AG04450 (cell line): ENCODE measurements around the gene ACAN. TPM values are rescaled to one million over a fixed set of nuclear protein-coding genes. Genes with fewer than 3 reads are reported as not detected.

Experiments used
- CTCF ChIA-PET: fragments of 300-600, 350-600 bp; formaldehyde crosslinking; extraction: SDS; loops from one replicate; lab custom pipeline; 2022; ENCODE audit warnings: antibody characterized with exemption, inconsistent platforms; lab: Charles Lee
- POLR2A ChIA-PET: fragments of 350-600 bp; formaldehyde crosslinking; extraction: SDS; loops from one replicate; lab custom pipeline; 2021; ENCODE audit warnings: antibody characterized with exemption, inconsistent platforms; lab: Yijun Ruan, JAX
- DNase-seq: peaks from one replicate; pipeline ENCODE4 v3.0.0-alpha.2; 2011; ENCODE audit warnings: low read depth, low spot score
- H3K27ac ChIP-seq: one replicate; pipeline ENCODE4 v1.5.1; 2012; ENCODE audit warnings: low read depth, low read length, control low read depth
- H3K27me3 ChIP-seq: one replicate; pipeline ENCODE4 v1.6.0; 2012; ENCODE audit warnings: low read length; ENCODE audit not compliant: control insufficient read depth, insufficient read depth
- H3K4me3 ChIP-seq: 2 replicates; pipeline ENCODE4 v1.5.1; 2011; ENCODE audit warnings: mild to moderate bottlenecking, low read depth, low read length, control low read depth
- H3K9me3 ChIP-seq: 2 replicates; pipeline ENCODE4 v1.5.1; 2012; ENCODE audit warnings: low read length; ENCODE audit not compliant: control insufficient read depth, insufficient read depth
- polyA plus RNA-seq: library from polyadenylated mRNA; depleted of rRNA; stranded (reverse); fragments of >200 nt; gene quantifications from 2 replicates; pipeline ENCODE4 v1.2.3, GENCODE V29; 2011
- TF ChIP-seq, protein P1 (sequence below): IDR thresholded peaks from 2 replicates; pipeline ENCODE4 v1.5.1; 2011; ENCODE audit warnings: low read depth, low read length, control low read depth, inconsistent platforms

Gene ACAN
- polyA plus RNA-seq, 1 experiment = 0.20 TPM

DNA sequence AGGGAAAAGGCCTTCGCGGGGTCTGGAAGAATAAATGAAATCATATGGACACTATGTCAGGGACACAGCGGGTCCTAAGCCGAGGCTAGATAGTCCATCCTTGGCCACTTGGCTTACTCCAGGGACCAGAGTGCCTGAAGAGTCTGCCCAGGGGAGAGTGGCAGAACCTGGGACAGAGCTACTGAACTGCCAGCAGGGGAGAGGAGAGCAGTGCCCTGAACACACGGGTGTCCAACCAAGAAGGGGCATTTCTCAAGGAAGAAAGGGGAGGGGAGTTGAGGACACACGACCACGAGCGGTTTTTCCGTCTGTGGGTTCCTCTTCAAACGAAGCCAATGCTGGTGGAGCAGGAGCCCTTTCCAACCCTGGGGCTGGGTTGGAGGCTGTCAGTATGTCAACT, 1.0 kb downstream of the ACAN start:
- no peak for DNase-seq
- peaks cover 47% of the 10 kb centered on the region for H3K27me3 ChIP-seq
- no peak overlapping the region for H3K4me3 ChIP-seq
- TF ChIP-seq, protein P1, sequence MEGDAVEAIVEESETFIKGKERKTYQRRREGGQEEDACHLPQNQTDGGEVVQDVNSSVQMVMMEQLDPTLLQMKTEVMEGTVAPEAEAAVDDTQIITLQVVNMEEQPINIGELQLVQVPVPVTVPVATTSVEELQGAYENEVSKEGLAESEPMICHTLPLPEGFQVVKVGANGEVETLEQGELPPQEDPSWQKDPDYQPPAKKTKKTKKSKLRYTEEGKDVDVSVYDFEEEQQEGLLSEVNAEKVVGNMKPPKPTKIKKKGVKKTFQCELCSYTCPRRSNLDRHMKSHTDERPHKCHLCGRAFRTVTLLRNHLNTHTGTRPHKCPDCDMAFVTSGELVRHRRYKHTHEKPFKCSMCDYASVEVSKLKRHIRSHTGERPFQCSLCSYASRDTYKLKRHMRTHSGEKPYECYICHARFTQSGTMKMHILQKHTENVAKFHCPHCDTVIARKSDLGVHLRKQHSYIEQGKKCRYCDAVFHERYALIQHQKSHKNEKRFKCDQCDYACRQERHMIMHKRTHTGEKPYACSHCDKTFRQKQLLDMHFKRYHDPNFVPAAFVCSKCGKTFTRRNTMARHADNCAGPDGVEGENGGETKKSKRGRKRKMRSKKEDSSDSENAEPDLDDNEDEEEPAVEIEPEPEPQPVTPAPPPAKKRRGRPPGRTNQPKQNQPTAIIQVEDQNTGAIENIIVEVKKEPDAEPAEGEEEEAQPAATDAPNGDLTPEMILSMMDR = no peak
- ChIA-PET CTCF (no interaction called here), POLR2A (no interaction called here)
- H3K27ac ChIP-seq = no peak overlapping the region
- no peaks in the 10 kb centered on the region for H3K9me3 ChIP-seq

DNA sequence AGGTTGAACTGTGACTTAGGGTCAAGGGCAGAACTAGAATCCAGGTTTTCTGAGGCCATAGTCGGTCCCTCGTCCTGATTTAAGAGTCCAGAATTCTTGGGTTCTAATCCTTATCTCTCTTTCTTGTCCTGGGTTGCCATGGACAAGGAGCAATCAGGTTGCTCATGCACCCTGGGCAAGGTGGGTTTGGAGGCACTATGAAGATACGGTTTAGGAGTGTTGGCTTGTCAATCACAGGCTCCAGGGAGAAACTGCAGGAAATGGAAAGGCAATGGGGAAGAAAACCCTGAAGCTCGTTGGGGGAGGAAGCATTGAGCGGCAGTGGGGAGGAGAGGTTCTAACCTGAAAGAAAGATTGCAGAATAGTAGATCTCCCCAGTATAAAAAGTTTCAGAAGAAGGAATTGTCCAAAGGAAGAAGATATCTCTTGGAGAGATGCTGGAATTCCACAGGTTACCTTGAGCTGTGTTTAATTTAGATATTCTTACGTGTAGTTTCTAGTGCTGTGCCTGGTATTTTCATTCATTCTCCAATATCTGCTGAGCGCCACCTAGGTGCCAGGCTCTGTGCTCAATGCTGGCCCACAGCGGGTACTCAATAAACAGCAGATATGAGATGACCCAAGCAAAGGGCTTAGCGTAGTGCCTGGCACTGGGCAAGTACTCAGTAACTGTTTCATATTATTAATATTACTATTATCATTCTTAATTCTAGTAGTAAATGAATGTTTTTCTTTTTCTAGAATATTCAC, 2.0 kb downstream of the ACAN start:
- DNase-seq = no peak
- ChIA-PET CTCF (interaction anchor here (0.9 kb wide), 1 partner anchor 181 kb away, joined by 3 read pairs; no protein-coding TSS in a partner anchor), POLR2A (no interaction called here)
- H3K27ac ChIP-seq = no peak overlapping the region
- H3K9me3 ChIP-seq = no peaks in the 10 kb centered on the region
- no peak overlapping the region for H3K4me3 ChIP-seq
- TF ChIP-seq, protein P1 = no peak
- H3K27me3 ChIP-seq = peaks cover 47% of the 10 kb centered on the region

DNA sequence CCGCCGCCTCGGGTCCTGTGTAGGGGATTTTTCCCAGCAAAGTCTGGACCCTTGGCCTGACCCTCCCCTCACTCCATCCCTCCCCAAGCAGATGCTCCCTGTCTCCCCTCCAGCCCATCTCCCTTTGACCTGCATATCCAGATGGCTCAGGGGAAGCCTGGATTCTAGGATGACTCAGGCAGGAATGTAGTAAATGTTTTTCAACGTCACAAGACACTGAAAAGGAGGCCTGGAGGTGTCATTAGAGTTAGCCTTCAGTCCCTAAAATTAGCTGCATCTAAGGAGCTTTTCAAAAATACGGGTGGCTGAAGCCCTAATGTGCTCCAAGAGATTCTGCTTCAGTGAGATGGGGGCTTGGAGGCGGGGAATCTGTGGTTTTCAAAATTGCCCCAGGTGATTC, 7.2 kb downstream of the ACAN start:
- DNase-seq = no peak
- H3K9me3 ChIP-seq = no peaks in the 10 kb centered on the region
- ChIA-PET POLR2A (no interaction called here), CTCF (no interaction called here)
- no peak overlapping the region for H3K4me3 ChIP-seq
- peaks cover 10% of the 10 kb centered on the region for H3K27me3 ChIP-seq
- TF ChIP-seq, protein P1 = no peak
- no peak overlapping the region for H3K27ac ChIP-seq

DNA sequence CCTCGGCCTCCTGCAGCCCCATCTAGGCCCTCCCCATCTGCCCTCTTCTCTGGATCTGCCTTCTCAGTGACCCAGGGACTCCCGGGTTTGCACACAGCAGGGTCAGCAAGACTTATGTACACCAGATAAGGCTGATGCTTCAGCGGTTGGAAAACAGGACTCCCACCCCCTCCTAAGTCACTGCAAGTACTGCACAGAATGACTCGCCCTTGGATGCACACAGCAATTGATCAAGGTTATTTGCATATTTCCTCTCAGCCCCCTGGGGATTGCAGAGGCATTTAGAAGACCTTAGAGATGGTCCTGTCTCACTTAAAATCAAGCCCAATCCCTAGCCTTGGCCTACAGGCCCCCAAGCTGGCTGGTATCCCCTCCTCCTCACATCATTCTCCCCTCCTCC, 8.9 kb downstream of the ACAN start:
- Histone ChIP-seq H3K9me3 (no peaks in the 10 kb centered on the region), H3K4me3 (no peak overlapping the region), H3K27me3 (peaks cover 7% of the 10 kb centered on the region), H3K27ac (no peak overlapping the region)
- no peak for DNase-seq
- TF ChIP-seq, protein P1 = no peak
- ChIA-PET POLR2A (no interaction called here), CTCF (interaction anchor here (1.1 kb wide), 1 partner anchor 188 kb away, joined by 3 read pairs; no protein-coding TSS in a partner anchor)

DNA sequence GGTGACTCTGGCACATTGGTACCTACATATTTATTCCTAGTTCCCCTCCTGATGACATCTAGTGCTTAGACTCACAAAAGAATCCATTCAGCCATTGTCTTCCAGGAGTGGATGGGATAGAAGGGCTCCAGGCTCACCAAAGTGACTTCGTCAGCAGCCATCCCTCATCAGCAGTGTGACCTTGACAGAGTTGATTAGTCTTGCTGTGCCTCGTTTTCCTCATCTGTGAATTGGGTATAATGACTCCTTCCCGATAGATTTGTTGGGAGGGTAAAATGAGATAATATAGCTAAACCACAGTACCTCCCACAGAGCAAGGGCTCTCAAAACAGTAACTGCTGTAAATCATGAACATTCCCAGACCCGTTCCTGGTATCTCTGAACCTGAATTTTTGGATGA, 10.7 kb downstream of the ACAN start:
- Histone ChIP-seq H3K27ac (no peak overlapping the region), H3K4me3 (no peak overlapping the region), H3K9me3 (no peaks in the 10 kb centered on the region), H3K27me3 (peaks cover 7% of the 10 kb centered on the region)
- no peak for DNase-seq
- TF ChIP-seq, protein P1 = no peak
- POLR2A ChIA-PET = no interaction called here
- CTCF ChIA-PET = interaction anchor here (0.5 kb wide), 1 partner anchor 22 kb away, joined by 3 read pairs; no protein-coding TSS in a partner anchor
